Measurements from ENCODE around the gene SLC38A6. TPM values are rescaled to one million over a fixed set of nuclear protein-coding genes. Genes with fewer than 3 reads are reported as not detected.

SLC38A6 gene
- total RNA-seq, 1 experiment from 2014 or later: 9.3 TPM

GRCh38 chr14:61101803-61102548, 120.9 kb downstream of the SLC38A6 start:
- intact Hi-C loops (cut with micrococcal nuclease; ENCODE audit: unreplicated experiment): no loop called here
- POLR2A ChIA-PET: no interaction called here
- CTCF ChIA-PET: no interaction called here
- peaks cover 7% of the 10 kb centered on the region; the same call in 1 of the 2 replicates for H3K4me1 ChIP-seq (ENCODE audit: control insufficient read depth, insufficient read depth, low read length)
- H3K36me3 ChIP-seq (ENCODE audit: control insufficient read depth, insufficient read depth, low read length): no peaks in the 10 kb centered on the region
- in situ Hi-C loops (cut with HindIII; ENCODE audit: low pct_unique_long_range_greater_than_20kb, low sequenced_read_pairs): no loop called here
- DNase-seq (ENCODE audit: low read depth, low spot score) (no peak), ATAC-seq (no peak)
- BruUV-seq (replicated peaks): no TSS peak
- no peak for TF ChIP-seq REST (IDR thresholded peaks at IDR 0.05; ENCODE audit: insufficient read depth in 1 of 2, low read depth in 2 of 2, low read length in 1 of 2)
- TF ChIP-seq POLR2AphosphoS5 (IDR thresholded peaks at IDR 0.05; ENCODE audit: low read depth, low read length): no peak
- no peak for TF ChIP-seq SIN3A (IDR thresholded peaks at IDR 0.05; ENCODE audit: borderline replicate concordance, insufficient read depth, low read depth, low read length)
- no peak for TF ChIP-seq CTCF (IDR thresholded peaks at IDR 0.05)
- TF ChIP-seq TCF7L2 (IDR thresholded peaks at IDR 0.05; ENCODE audit: low read depth, low read length): no peak
- no peak overlapping the region for H3K27ac ChIP-seq (ENCODE audit: low read length)
- H3K4me3 ChIP-seq (ENCODE audit: low read depth in 2 of 2, low read length in 2 of 2): no peak overlapping the region
- H3K27me3 ChIP-seq (ENCODE audit: control insufficient read depth, insufficient read depth, low read length): no peaks in the 10 kb centered on the region
- H3K9me3 ChIP-seq (ENCODE audit: control insufficient read depth, insufficient read depth, low read depth, low read length): no peaks in the 10 kb centered on the region

Other genes starting within 250 kb of the SLC38A6 start
- gene MNAT1, start 246.5 kb upstream of the SLC38A6 start, total RNA-seq (2021; ENCODE audit: unreplicated experiment): 29.4 TPM
- gene TRMT5, start 166 bp upstream of the SLC38A6 start, total RNA-seq (2021; ENCODE audit: unreplicated experiment): 14.9 TPM

All from Panc1 (cell line).